Esophagus muscularis mucosa (tissue), 4 donors: ENCODE data around the gene DZIP1. TPM values are rescaled to one million over a fixed set of nuclear protein-coding genes. Genes with fewer than 3 reads are reported as not detected.
"Not testable (repeated sequence)": the region's sequence is repeated elsewhere in the genome, so short reads cannot be mapped to it uniquely, and the experiment has no call there.

Experiments
- DNase-seq: peaks from one replicate; pipeline ENCODE4 v3.0.0-alpha.2; 2017; ENCODE audit errors: extremely low spot score
- H3K27ac ChIP-seq, 4 donors: fragments of 200-600 bp; sonication (generic); replicated peaks in 1 of 4; 1 replicate in 3 of 4; 2 replicates in 1 of 4; pipeline ENCODE4 v1.5.1; 2016 to 2019; ENCODE audit warnings: mild to moderate bottlenecking in 1 of 4
- H3K27me3 ChIP-seq, 4 donors: fragments of 200-600 bp; sonication (generic); one replicate each; pipeline versions ENCODE4 v1.5.1 to v1.6.0; 2016 to 2019
- H3K36me3 ChIP-seq, 4 donors: fragments of 200-600 bp; sonication (generic); one replicate each; pipeline ENCODE4 v1.5.1; 2016 to 2019
- H3K4me1 ChIP-seq, 4 donors: fragments of 200-600 bp; sonication (generic); one replicate each; pipeline ENCODE4 v1.5.1; 2016 to 2019
- H3K4me3 ChIP-seq, 4 donors: fragments of 200-600 bp; sonication (generic); 1 replicate in 2 of 4; 2 replicates in 2 of 4; pipeline ENCODE4 v1.5.1; 2016 to 2019; ENCODE audit warnings: mild to moderate bottlenecking in 4 of 4, moderate library complexity in 1 of 4
- H3K9me3 ChIP-seq, 4 donors: fragments of 200-600 bp; sonication (generic); 1 replicate in 3 of 4; 2 replicates in 1 of 4; pipeline ENCODE4 v1.5.1; 2016 to 2019
- EP300 ChIP-seq: sonication (generic); formaldehyde crosslinking; IDR thresholded peaks from one replicate; pipeline ENCODE4 v1.6.1; 2017; ENCODE audit warnings: antibody characterized with exemption
- POLR2A ChIP-seq: fragments of 450-650 bp; IDR thresholded peaks from one replicate; pipeline ENCODE4 v1.6.1; 2017; ENCODE audit warnings: antibody characterized with exemption, moderate library complexity, mild to moderate bottlenecking, low read depth
- POLR2AphosphoS5 ChIP-seq, 2 donors: sonication (generic); formaldehyde crosslinking; IDR thresholded peaks; one replicate each; pipeline ENCODE4 v1.6.1; 2017; ENCODE audit warnings: antibody characterized with exemption in 2 of 2
- WGBS: methylation state at CpG from one replicate; pipeline ENCODE4 v1.1.5; 2018; 5-methylcytosine and 5-hydroxymethylcytosine counted together
- intact Hi-C: fragments of 100-400 bp; cut with DNase I; formaldehyde crosslinking; loops from one replicate; pipeline ENCODE4 v1.15.1; 2023
- total RNA-seq, 4 donors: library from RNA; depleted of rRNA; stranded (reverse); fragments of >200 nt; gene quantifications; one replicate each; pipeline versions ENCODE4 v1.1.0 to v1.2.1, GENCODE V29; 2016
- TF ChIP-seq, protein P1 (sequence below), 3 experiments: fragments of 200-600 bp in 2 of 3; fragments of 450-650 bp in 1 of 3; sonication (generic) in 2 of 3; IDR thresholded peaks; one replicate each; pipeline ENCODE4 v1.5.1; 2017 to 2019; ENCODE audit warnings: antibody characterized with exemption in 3 of 3, mild to moderate bottlenecking in 2 of 3, moderate library complexity in 1 of 3

Gene DZIP1
- total RNA-seq, 4 donors from 2014 or later: 14.5 to 31.3 (median 22.2) TPM

DNA sequence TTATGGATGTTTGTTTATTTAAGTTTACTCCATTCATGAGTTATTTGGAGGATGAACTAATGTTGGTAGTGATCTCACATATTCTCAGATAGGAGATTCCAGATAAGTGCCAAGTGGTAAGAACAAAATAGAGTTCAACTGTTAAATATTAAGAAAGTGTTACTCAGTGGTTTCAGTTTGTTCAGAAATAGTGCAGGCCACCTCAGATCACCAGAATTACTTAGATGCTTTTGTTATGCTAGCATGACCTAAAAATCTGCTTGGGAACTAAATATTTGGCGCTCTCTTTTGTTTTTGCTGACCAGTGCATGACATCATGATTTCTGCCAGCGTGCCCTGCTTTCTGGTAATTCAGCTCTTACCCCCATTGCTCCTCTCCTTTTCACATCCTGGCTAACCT, 76.4 kb downstream of the DZIP1 start:
- no peak for DNase-seq
- intact Hi-C loops: no loop called here
- WGBS: 96% methylated on average over 2 of the region's 2 CpGs

DNA sequence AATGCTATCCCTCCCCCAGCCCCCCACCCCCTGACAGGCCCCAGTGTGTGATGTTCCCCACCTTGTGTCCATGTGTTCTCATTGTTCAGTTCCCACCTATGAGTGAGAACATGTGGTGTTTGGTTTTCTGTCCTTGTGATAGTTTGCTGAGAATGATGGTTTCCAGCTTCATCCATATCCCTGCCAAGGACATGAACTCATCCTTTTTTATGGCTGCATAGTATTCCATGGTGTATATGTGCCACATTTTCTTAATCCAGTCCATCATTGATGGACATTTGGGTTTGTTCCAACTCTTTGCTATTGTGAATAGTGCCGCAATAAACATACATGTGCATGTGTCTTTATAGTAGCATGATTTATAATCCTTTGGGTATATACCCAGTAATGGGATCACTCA, 78.7 kb downstream of the DZIP1 start:
- H3K4me1 ChIP-seq, H3K27me3 ChIP-seq, H3K9me3 ChIP-seq, H3K36me3 ChIP-seq, intact Hi-C loops, DNase-seq, H3K27ac ChIP-seq, H3K4me3 ChIP-seq: not testable (repeated sequence)
- WGBS: 100% methylated on average over 1 of the region's 1 CpG

More for the DNA sequence above, 76.4 kb downstream of the DZIP1 start:
- Histone ChIP-seq H3K36me3 (no peaks in the 10 kb centered on the region), H3K9me3 (no peaks in the 10 kb centered on the region), H3K4me3 (no peak overlapping the region), H3K4me1 (no peaks in the 10 kb centered on the region), H3K27ac (no peak overlapping the region), H3K27me3 (no peaks in the 10 kb centered on the region)
- no peak for TF ChIP-seq EP300
- TF ChIP-seq, protein P1, sequence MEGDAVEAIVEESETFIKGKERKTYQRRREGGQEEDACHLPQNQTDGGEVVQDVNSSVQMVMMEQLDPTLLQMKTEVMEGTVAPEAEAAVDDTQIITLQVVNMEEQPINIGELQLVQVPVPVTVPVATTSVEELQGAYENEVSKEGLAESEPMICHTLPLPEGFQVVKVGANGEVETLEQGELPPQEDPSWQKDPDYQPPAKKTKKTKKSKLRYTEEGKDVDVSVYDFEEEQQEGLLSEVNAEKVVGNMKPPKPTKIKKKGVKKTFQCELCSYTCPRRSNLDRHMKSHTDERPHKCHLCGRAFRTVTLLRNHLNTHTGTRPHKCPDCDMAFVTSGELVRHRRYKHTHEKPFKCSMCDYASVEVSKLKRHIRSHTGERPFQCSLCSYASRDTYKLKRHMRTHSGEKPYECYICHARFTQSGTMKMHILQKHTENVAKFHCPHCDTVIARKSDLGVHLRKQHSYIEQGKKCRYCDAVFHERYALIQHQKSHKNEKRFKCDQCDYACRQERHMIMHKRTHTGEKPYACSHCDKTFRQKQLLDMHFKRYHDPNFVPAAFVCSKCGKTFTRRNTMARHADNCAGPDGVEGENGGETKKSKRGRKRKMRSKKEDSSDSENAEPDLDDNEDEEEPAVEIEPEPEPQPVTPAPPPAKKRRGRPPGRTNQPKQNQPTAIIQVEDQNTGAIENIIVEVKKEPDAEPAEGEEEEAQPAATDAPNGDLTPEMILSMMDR (IDR thresholded peaks at IDR 0.05): no peak
- no peak for TF ChIP-seq POLR2A
- TF ChIP-seq POLR2AphosphoS5 (IDR thresholded peaks at IDR 0.05): no peak

DNA sequence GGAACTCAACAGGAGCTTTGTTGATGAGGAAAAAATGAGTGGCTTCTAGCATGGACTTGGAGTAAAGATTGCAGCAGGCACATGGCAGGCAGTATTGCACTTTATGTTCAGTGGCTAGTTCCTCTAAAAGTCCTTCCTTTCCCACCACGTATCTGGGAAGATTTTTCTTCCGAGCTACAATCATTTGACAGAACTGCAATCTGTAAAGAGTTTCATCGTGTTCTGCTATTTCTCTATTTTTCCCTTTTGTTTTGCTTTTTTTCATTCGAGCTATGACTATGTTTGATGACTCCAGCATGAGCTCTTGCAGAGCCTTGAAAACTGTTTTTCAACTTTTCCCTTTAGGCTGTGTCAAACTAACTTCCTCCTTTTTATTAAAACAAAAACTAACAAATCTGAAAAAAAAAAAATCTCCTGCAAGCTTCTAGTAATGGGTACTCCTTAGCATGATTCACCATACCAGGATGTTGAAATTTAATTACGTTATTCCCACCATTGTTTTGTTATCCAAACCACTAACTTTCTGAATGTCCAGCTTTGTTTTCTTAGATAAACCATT, 79.7 kb downstream of the DZIP1 start:
- H3K9me3 ChIP-seq: no peaks in the 10 kb centered on the region
- TF ChIP-seq, protein P1 (IDR thresholded peaks at IDR 0.05): no peak
- no peak overlapping the region for H3K4me3 ChIP-seq
- H3K4me1 ChIP-seq: no peaks in the 10 kb centered on the region
- no peak for DNase-seq
- 43% methylated on average over 5 of the region's 5 CpGs for WGBS
- H3K36me3 ChIP-seq: no peaks in the 10 kb centered on the region
- intact Hi-C loops: no loop called here
- no peaks in the 10 kb centered on the region for H3K27me3 ChIP-seq
- H3K27ac ChIP-seq: no peak overlapping the region

DNA sequence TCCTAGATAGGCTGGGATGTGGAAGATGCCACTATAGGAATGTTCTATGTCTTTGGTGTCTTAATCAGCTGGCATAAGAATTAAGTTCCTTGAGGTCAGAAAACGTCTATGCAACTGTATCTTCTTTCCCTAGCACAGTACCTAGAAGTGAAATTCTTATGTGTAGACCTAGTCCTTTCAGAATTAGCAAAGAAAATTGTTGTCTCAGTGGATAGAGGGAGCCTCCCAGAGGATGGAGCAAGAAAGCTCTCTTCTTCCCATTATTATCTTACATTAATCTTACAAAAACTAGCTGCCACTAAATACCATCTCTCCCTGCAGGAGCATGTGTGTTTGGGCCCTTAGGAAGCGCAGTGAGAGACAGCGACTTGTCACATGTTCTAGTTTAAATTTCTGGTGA, 80.4 kb downstream of the DZIP1 start:
- Histone ChIP-seq H3K4me1 (no peaks in the 10 kb centered on the region), H3K27ac (no peak overlapping the region), H3K4me3 (no peak overlapping the region), H3K27me3 (no peaks in the 10 kb centered on the region), H3K36me3 (no peaks in the 10 kb centered on the region), H3K9me3 (no peaks in the 10 kb centered on the region)
- DNase-seq: no peak
- TF ChIP-seq EP300 (no peak), POLR2AphosphoS5 (IDR thresholded peaks at IDR 0.05) (no peak), POLR2A (no peak)
- TF ChIP-seq, protein P1 (IDR thresholded peaks at IDR 0.05): no peak
- intact Hi-C loops: no loop called here
- WGBS: 69% methylated on average over 3 of the region's 3 CpGs

DNA sequence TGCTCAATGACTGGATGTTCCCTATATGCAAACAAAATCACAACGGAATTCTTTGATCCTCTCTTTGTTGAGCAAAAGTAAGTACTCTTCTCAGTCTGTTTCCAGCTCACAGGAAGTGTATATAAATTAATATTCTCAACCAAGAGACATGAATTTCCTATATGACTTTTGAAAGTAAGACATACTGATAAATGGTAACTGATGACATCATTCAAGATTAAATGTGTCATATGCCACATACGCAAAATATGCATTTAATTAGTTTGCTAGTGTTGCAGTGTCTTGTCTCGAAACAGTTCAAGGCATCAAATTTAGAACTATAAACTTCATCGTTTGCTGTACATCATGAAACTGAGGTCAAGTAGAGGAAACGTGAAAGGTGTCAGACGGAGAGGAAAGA, 84.1 kb downstream of the DZIP1 start:
- no peaks in the 10 kb centered on the region for H3K36me3 ChIP-seq
- TF ChIP-seq POLR2AphosphoS5 (IDR thresholded peaks at IDR 0.05) (no peak), POLR2A (no peak), EP300 (no peak)
- TF ChIP-seq, protein P1 (IDR thresholded peaks at IDR 0.05): no peak
- no peaks in the 10 kb centered on the region for H3K4me1 ChIP-seq
- 77% methylated on average over 6 of the region's 6 CpGs for WGBS
- no peak overlapping the region for H3K4me3 ChIP-seq
- H3K27me3 ChIP-seq: peaks cover 0 to 18% (median 0%) of the 10 kb centered on the region in 4 donors
- no peaks in the 10 kb centered on the region for H3K9me3 ChIP-seq
- no peak for DNase-seq
- intact Hi-C loops: no loop called here
- no peak overlapping the region for H3K27ac ChIP-seq
